ENCODE results near the gene DIPK1A.

Gene DIPK1A

DNA sequence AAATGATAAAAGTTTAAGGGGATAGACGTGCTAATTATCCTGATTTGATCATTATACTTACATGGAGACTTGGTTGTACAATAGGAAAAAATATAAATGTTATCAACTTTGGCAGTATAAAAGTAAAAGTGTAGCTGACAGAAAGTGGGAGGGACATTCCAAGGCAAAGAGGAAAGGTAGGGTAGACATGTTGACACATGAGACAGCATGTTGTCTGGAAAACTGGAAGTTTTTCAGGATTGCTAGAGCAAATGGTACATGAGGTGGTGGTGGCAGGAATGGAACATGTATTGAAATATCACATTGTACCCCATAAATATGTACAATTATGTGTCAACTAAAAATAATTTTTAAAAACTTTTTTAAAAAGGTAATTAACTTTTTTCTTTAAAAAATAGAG lies 13.2 kb downstream of the DIPK1A start:
- no peaks in the 10 kb centered on the region for H3K27me3 ChIP-seq (replicated peaks; ENCODE audit: control insufficient read depth, insufficient read depth, low read length)
- H3K4me3 ChIP-seq (replicated peaks; ENCODE audit: low read depth, low read length): no peak overlapping the region
- TF ChIP-seq, protein P1, sequence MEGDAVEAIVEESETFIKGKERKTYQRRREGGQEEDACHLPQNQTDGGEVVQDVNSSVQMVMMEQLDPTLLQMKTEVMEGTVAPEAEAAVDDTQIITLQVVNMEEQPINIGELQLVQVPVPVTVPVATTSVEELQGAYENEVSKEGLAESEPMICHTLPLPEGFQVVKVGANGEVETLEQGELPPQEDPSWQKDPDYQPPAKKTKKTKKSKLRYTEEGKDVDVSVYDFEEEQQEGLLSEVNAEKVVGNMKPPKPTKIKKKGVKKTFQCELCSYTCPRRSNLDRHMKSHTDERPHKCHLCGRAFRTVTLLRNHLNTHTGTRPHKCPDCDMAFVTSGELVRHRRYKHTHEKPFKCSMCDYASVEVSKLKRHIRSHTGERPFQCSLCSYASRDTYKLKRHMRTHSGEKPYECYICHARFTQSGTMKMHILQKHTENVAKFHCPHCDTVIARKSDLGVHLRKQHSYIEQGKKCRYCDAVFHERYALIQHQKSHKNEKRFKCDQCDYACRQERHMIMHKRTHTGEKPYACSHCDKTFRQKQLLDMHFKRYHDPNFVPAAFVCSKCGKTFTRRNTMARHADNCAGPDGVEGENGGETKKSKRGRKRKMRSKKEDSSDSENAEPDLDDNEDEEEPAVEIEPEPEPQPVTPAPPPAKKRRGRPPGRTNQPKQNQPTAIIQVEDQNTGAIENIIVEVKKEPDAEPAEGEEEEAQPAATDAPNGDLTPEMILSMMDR (IDR thresholded peaks at IDR 0.05; ENCODE audit: insufficient read depth, low read length, poor library complexity, severe bottlenecking): no peak
- H3K36me3 ChIP-seq (ENCODE audit: control insufficient read depth, insufficient read depth, low read length): no peaks in the 10 kb centered on the region; the same call in 1 of the 2 replicates
- DNase-seq (ENCODE audit: extremely low read depth, insufficient read length): no peak

DNA sequence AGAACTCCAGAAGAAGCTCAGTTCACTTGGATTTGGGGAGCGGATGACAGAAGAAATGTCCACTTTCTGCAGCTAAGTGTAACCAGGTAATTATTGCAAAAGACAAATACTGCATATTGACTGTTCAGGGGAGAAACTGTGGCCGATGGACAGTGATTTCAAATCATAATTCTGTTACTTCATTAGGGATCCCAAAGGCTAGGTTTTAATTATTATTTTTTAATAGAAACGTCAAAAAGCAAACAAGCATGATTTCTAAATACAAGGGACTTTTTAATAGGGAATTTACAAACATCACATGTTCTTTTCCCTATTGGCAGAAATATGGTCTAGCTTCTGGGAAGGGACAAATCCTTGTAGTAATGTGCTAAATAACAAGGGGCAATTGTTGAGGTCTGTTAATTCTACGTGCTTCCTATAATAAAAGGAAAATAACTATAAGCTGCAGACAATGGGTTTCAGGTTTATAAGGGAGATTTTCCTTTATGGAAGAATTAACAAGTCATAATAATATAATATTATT lies 15.5 kb downstream of the DIPK1A start:
- TF ChIP-seq, protein P1 (IDR thresholded peaks at IDR 0.05; ENCODE audit: insufficient read depth, low read length, poor library complexity, severe bottlenecking): no peak
- no peaks in the 10 kb centered on the region; the same call in 1 of the 2 replicates for H3K36me3 ChIP-seq (ENCODE audit: control insufficient read depth, insufficient read depth, low read length)
- H3K4me3 ChIP-seq (replicated peaks; ENCODE audit: low read depth, low read length): no peak overlapping the region
- H3K27me3 ChIP-seq (replicated peaks; ENCODE audit: control insufficient read depth, insufficient read depth, low read length): no peaks in the 10 kb centered on the region
- no peak for DNase-seq (ENCODE audit: extremely low read depth, insufficient read length)

DNA sequence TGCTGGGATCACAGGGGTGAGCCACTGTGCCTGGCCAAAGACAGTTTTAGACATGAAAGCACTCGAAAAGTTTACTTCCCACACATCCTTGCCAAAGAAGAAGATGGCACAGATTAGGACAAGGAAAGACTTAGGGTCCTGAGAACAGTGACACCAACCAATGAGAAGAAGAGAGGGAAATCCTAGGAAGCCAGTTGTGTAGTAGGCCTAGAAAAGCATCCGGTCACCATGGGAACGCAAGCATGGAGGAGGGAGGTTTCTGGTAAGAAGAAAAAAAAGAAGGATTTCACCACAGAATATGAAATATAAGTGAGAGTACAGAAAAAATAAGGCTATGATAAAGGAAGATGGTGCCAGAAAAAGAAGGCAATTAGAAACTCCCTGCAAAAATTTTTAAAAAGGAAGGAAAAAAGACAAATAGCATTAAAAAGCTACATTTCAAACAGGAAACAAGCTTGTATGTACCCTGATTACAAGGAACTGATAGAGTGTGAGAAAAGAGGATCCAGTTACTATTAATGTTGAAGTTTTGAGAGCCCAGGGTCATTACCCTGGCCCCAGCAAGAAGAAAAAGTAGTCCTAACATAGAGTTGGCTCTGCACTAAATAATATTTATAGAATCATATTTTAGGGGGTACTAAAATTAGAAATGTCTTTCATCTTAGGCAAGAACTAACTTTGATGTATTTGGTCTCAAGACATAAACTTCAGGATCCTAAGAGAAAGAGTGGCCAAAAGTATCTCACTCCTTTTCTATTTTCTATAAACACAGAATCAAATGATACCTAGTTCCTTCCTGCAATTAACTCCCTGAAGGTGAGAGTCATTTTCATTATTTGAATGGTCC lies 16.1 kb downstream of the DIPK1A start:
- Histone ChIP-seq H3K4me3 (replicated peaks; ENCODE audit: low read depth, low read length) (no peak overlapping the region), H3K27me3 (replicated peaks; ENCODE audit: control insufficient read depth, insufficient read depth, low read length) (no peaks in the 10 kb centered on the region), H3K36me3 (ENCODE audit: control insufficient read depth, insufficient read depth, low read length) (no peaks in the 10 kb centered on the region; the same call in 1 of the 2 replicates)
- TF ChIP-seq, protein P1 (IDR thresholded peaks at IDR 0.05; ENCODE audit: insufficient read depth, low read length, poor library complexity, severe bottlenecking): no peak
- DNase-seq (ENCODE audit: extremely low read depth, insufficient read length): no peak

DNA sequence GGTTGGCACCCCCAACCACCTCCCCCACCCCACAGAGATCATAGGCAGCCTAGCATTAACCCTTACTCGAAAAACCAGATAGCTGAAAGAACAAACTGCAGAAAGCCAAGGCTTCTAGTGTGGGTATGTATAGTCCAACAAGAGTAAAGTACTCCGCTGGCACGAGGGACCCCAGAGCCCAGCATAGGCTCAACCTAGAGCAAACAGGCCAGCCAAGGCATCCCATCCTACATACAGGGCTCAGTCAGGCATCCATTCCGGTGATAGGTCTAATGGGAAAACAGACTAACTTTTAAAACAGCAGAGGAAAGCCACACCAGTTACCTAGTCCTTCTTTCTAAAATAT lies 17.8 kb downstream of the DIPK1A start:
- TF ChIP-seq, protein P1 (IDR thresholded peaks at IDR 0.05; ENCODE audit: insufficient read depth, low read length, poor library complexity, severe bottlenecking): no peak
- no peak overlapping the region for H3K4me3 ChIP-seq (replicated peaks; ENCODE audit: low read depth, low read length)

DNA sequence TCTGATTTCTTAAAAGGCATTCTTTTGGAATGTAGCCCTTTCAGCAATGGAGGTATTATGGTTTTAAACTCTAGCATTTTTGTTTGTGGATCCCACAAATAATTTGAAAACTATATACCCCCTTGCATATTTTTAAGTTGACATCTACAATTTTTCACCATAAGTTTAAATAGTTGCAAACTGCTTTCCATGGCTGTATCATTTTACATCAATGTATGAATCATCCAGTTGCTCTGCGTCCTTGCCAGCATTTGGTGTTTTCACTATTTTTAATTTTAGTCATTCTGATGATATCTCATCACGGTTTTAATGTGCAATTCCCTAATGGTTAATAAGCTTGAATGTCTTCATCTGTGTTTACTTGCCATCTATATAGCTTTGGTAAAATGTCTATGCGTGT lies 20.7 kb downstream of the DIPK1A start:
- TF ChIP-seq, protein P1 (IDR thresholded peaks at IDR 0.05; ENCODE audit: insufficient read depth, low read length, poor library complexity, severe bottlenecking): no peak
- Histone ChIP-seq H3K36me3 (ENCODE audit: control insufficient read depth, insufficient read depth, low read length) (no peaks in the 10 kb centered on the region), H3K27me3 (replicated peaks; ENCODE audit: control insufficient read depth, insufficient read depth, low read length) (no peaks in the 10 kb centered on the region), H3K4me3 (replicated peaks; ENCODE audit: low read depth, low read length) (no peak overlapping the region)
- DNase-seq (ENCODE audit: extremely low read depth, insufficient read length): no peak

More for the DNA sequence above, 17.8 kb downstream of the DIPK1A start:
- Histone ChIP-seq H3K27me3 (replicated peaks; ENCODE audit: control insufficient read depth, insufficient read depth, low read length) (no peaks in the 10 kb centered on the region), H3K36me3 (ENCODE audit: control insufficient read depth, insufficient read depth, low read length) (no peaks in the 10 kb centered on the region; the same call in 1 of the 2 replicates)
- no peak for DNase-seq (ENCODE audit: extremely low read depth, insufficient read length)
